HCT116 (cell line): Measurements from ENCODE around the gene FITM1. TPM values are rescaled to one million over a fixed set of nuclear protein-coding genes. Genes with fewer than 3 reads are reported as not detected.

Experiments used
- ATAC-seq: fragments of 200-7000 bp; cut with Tn5 transposase; 2 replicates; pipeline ENCODE4 v1.9.1; 2020; ENCODE audit warnings: mild to moderate bottlenecking, moderate library complexity
- BruUV-seq: library from RNA; stranded (reverse); fragments of 400-500 nt; replicated peaks from 2 replicates; lab custom pipeline; 2021; lab: Mats Ljungman, UMichigan
- CTCF ChIA-PET: fragments of 300-600 bp; sonication (Branson Sonifier 250); formaldehyde crosslinking; loops from one replicate; lab custom pipeline; 2021; ENCODE audit warnings: antibody characterized with exemption; lab: Charles Lee
- POLR2A ChIA-PET: fragments of 300-600, 350-600 bp; sonication (Branson Sonifier 250); formaldehyde crosslinking; loops from one replicate; lab custom pipeline; 2021; ENCODE audit warnings: antibody characterized with exemption; lab: Charles Lee
- RAD21 ChIA-PET, 2 experiments: fragments of 300-600 bp; sonication (Branson Sonifier 250); formaldehyde crosslinking; loops; one replicate each; lab custom pipeline; 2023; ENCODE audit warnings: low total read pairs in 2 of 2; ENCODE audit not compliant: uncharacterized antibody in 2 of 2, unreplicated experiment in 2 of 2, low non-redundant PET in 1 of 2; lab: Charles Lee
- DNase-seq: peaks from one replicate; pipeline ENCODE4 v3.0.0-alpha.2; 2010; ENCODE audit warnings: low read depth, low spot score
- H2AFZ ChIP-seq: fragments of 200-600 bp; shearing (Covaris generic), sonication (generic); 2 replicates; pipeline ENCODE4 v1.6.1; 2017; ENCODE audit warnings: low read depth, mixed run types, mixed read lengths, antibody characterized with exemption, low read length; ENCODE audit not compliant: poor library complexity, severe bottlenecking
- H3K27ac ChIP-seq: 2 replicates; pipeline ENCODE4 v1.5.1; 2012; ENCODE audit warnings: low read depth, low read length
- H3K27me3 ChIP-seq: fragments of 200-600 bp; sonication (generic); 2 replicates; pipeline ENCODE4 v1.6.1; 2016; ENCODE audit warnings: mixed run types, low read length, mixed read lengths; ENCODE audit not compliant: insufficient read depth
- H3K36me3 ChIP-seq, 2 experiments: fragments of 200-500 bp in 1 of 2; fragments of 200-600 bp in 1 of 2; sonication (Bioruptor generic) in 1 of 2; sonication (generic) in 1 of 2; 2 replicates each; pipeline versions ENCODE4 v1.5.1 to v1.6.1; 2014 to 2016; ENCODE audit warnings: low read length in 2 of 2, inconsistent platforms in 1 of 2, mixed read lengths in 1 of 2, mixed run types in 1 of 2; ENCODE audit not compliant: insufficient read depth in 2 of 2, control insufficient read depth in 1 of 2
- H3K4me1 ChIP-seq, 2 experiments: fragments of 200-600 bp in 1 of 2; sonication (generic) in 1 of 2; 2 replicates each; pipeline versions ENCODE4 v1.5.1 to v1.6.1; 2012 to 2017; ENCODE audit warnings: low read length in 2 of 2, inconsistent platforms in 1 of 2, mild to moderate bottlenecking in 1 of 2, mixed read lengths in 1 of 2, mixed run types in 1 of 2, moderate library complexity in 1 of 2; ENCODE audit not compliant: insufficient read depth in 2 of 2, control insufficient read depth in 1 of 2
- H3K4me2 ChIP-seq: fragments of 200-600 bp; sonication (generic); 2 replicates; pipeline ENCODE4 v1.6.1; 2017; ENCODE audit warnings: mixed run types, low read length, mixed read lengths
- H3K4me3 ChIP-seq, 2 experiments: fragments of 200-600 bp in 1 of 2; sonication (generic) in 1 of 2; replicated peaks in 1 of 2; 2 replicates each; pipeline ENCODE4 v1.5.1; 2011 to 2016; ENCODE audit warnings: low read length in 2 of 2, control low read depth in 1 of 2, low read depth in 1 of 2, mild to moderate bottlenecking in 1 of 2, mixed read lengths in 1 of 2, mixed run types in 1 of 2
- H3K79me2 ChIP-seq: fragments of 200-600 bp; sonication (generic); 2 replicates; pipeline ENCODE4 v1.6.1; 2017; ENCODE audit warnings: mild to moderate bottlenecking, mixed run types, low read length, moderate library complexity, mixed read lengths; ENCODE audit not compliant: insufficient read depth
- H3K9ac ChIP-seq: fragments of 200-600 bp; sonication (generic); 2 replicates; pipeline ENCODE4 v1.6.1; 2016; ENCODE audit warnings: low read length, mixed read lengths
- H3K9me2 ChIP-seq: fragments of 200-600 bp; sonication (generic), shearing (Covaris generic); 2 replicates; pipeline ENCODE4 v1.6.1; 2017; ENCODE audit warnings: mixed run types, mild to moderate bottlenecking, moderate library complexity; ENCODE audit not compliant: insufficient read depth
- H3K9me3 ChIP-seq, 2 experiments: fragments of 200-500 bp in 1 of 2; fragments of 200-600 bp in 1 of 2; sonication (Bioruptor generic) in 1 of 2; sonication (generic) in 1 of 2; 2 replicates each; pipeline ENCODE4 v1.6.1; 2014 to 2017; ENCODE audit warnings: low read length in 2 of 2, mixed read lengths in 2 of 2, inconsistent platforms in 1 of 2, low read depth in 1 of 2, mild to moderate bottlenecking in 1 of 2, mixed run types in 1 of 2, moderate library complexity in 1 of 2; ENCODE audit not compliant: control insufficient read depth in 1 of 2, insufficient read depth in 1 of 2
- H4K20me1 ChIP-seq: fragments of 200-600 bp; sonication (generic), shearing (Covaris generic); 2 replicates; pipeline ENCODE4 v1.6.1; 2017; ENCODE audit warnings: mixed run types, mild to moderate bottlenecking, moderate library complexity; ENCODE audit not compliant: insufficient read depth
- CBX3 ChIP-seq: IDR thresholded peaks from 2 replicates; pipeline ENCODE4 v1.6.1; 2012; ENCODE audit warnings: low read depth
- CEBPB ChIP-seq: IDR thresholded peaks from 2 replicates; pipeline ENCODE4 v1.6.1; 2012; ENCODE audit warnings: low read depth
- CTCF ChIP-seq, 3 experiments: fragments of 200-600 bp in 1 of 3; sonication (generic) in 1 of 3; IDR thresholded peaks in 2 of 3; conservative IDR thresholded peaks in 1 of 3; 2 replicates each; pipeline ENCODE4 v1.5.1; 2012 to 2017; ENCODE audit warnings: low read depth in 2 of 3, low read length in 2 of 3, antibody characterized with exemption in 1 of 3, borderline replicate concordance in 1 of 3, control low read depth in 1 of 3, mild to moderate bottlenecking in 1 of 3, mixed read lengths in 1 of 3, mixed run types in 1 of 3, moderate library complexity in 1 of 3; ENCODE audit not compliant: insufficient read depth in 1 of 3
- EGR1 ChIP-seq: IDR thresholded peaks from 2 replicates; pipeline ENCODE4 v1.6.1; 2012; ENCODE audit warnings: low read depth
- ELF1 ChIP-seq: IDR thresholded peaks from 2 replicates; pipeline ENCODE4 v1.6.1; 2012; ENCODE audit warnings: low read depth, borderline replicate concordance
- EZH2 ChIP-seq: fragments of 200-600 bp; sonication (generic); IDR thresholded peaks from 2 replicates; pipeline ENCODE4 v1.6.1; 2017; ENCODE audit warnings: antibody characterized with exemption, mixed run types
- EZH2phosphoT487 ChIP-seq: fragments of 200-600 bp; IDR thresholded peaks from 2 replicates; pipeline ENCODE4 v1.6.1; 2018; ENCODE audit warnings: antibody characterized with exemption, borderline replicate concordance
- JUND ChIP-seq: IDR thresholded peaks from 2 replicates; pipeline ENCODE4 v1.6.1; 2012
- MAX ChIP-seq: IDR thresholded peaks from 2 replicates; pipeline ENCODE4 v1.6.1; 2012
- POLR2A ChIP-seq: IDR thresholded peaks from 2 replicates; pipeline ENCODE4 v1.7.0; 2011; ENCODE audit warnings: borderline replicate concordance; ENCODE audit not compliant: insufficient read depth, insufficient read length; ENCODE audit errors: extremely low read depth
- POLR2AphosphoS5 ChIP-seq: IDR thresholded peaks from 2 replicates; pipeline ENCODE4 v1.6.1; 2011; ENCODE audit warnings: mild to moderate bottlenecking, low read depth, low read length, moderate library complexity
- RAD21 ChIP-seq: IDR thresholded peaks from 2 replicates; pipeline ENCODE4 v1.6.1; 2012; ENCODE audit warnings: low read depth, mild to moderate bottlenecking
- REST ChIP-seq: IDR thresholded peaks from 2 replicates; pipeline ENCODE4 v1.6.1; 2012; ENCODE audit warnings: low read depth
- SIN3A ChIP-seq: IDR thresholded peaks from 2 replicates; pipeline ENCODE4 v1.6.1; 2012; ENCODE audit warnings: low read depth
- SP1 ChIP-seq: IDR thresholded peaks from 2 replicates; pipeline ENCODE4 v1.6.1; 2012; ENCODE audit warnings: low read depth
- TCF7L2 ChIP-seq: IDR thresholded peaks from 2 replicates; pipeline ENCODE4 v1.7.0; 2011; ENCODE audit warnings: borderline replicate concordance, inconsistent platforms; ENCODE audit not compliant: insufficient read depth, insufficient read length; ENCODE audit errors: extremely low read depth
- YY1 ChIP-seq: IDR thresholded peaks from 2 replicates; pipeline ENCODE4 v1.6.1; 2011; ENCODE audit warnings: low read length, low read depth, moderate library complexity, mild to moderate bottlenecking; ENCODE audit not compliant: insufficient replicate concordance; ENCODE audit errors: extremely low read depth
- ZBTB33 ChIP-seq: IDR thresholded peaks from 2 replicates; pipeline ENCODE4 v1.6.1; 2011; ENCODE audit warnings: mild to moderate bottlenecking, low read length, moderate library complexity; ENCODE audit not compliant: insufficient replicate concordance; ENCODE audit errors: extremely low read depth
- ZNF274 ChIP-seq: fragments of 200-500 bp; sonication (Bioruptor generic); IDR thresholded peaks from 2 replicates; pipeline ENCODE4 v1.6.1; 2014; ENCODE audit warnings: mild to moderate bottlenecking, low read depth, low read length, inconsistent platforms
- intact Hi-C: fragments of 100-400 bp; cut with micrococcal nuclease; formaldehyde crosslinking; loops from 2 replicates; pipeline ENCODE4 v1.10.0; 2022
- total RNA-seq: library from RNA; stranded (reverse); gene quantifications from one replicate; pipeline ENCODE4 v1.2.1, GENCODE V29; 2021; ENCODE audit not compliant: unreplicated experiment

Gene FITM1
- total RNA-seq, 1 experiment from 2014 or later, result 0.81 TPM

- H3K27ac ChIP-seq, result no peak overlapping the region
- ATAC-seq (no peak), DNase-seq (no peak)
- H3K79me2 ChIP-seq, result peaks cover 44% of the 10 kb centered on the region
- no TSS peak for BruUV-seq
- H3K27me3 ChIP-seq, result no peaks in the 10 kb centered on the region
- intact Hi-C loops, result no loop called here
- H3K4me1 ChIP-seq, result peaks cover 8 to 11% of the 10 kb centered on the region in 2 experiments
- TF ChIP-seq JUND, result no peak
- no peak for TF ChIP-seq REST
- no peak for TF ChIP-seq EGR1
- TF ChIP-seq EZH2, result no peak
- no peak for TF ChIP-seq POLR2AphosphoS5
- TF ChIP-seq TCF7L2, result no peak
- TF ChIP-seq ZBTB33, result no peak
- no peak for TF ChIP-seq ZNF274
- TF ChIP-seq SIN3A, result no peak
- TF ChIP-seq YY1, result no peak
- TF ChIP-seq MAX, result no peak
- no peak for TF ChIP-seq EZH2phosphoT487
- no peak for TF ChIP-seq SP1
- TF ChIP-seq CEBPB, result no peak
- no peak for TF ChIP-seq ELF1
- TF ChIP-seq CTCF (IDR thresholded peaks at IDR 0.05 in 2 of 3, conservative IDR thresholded peaks at IDR 0.05 in 1 of 3; ENCODE audit: borderline replicate concordance in 1 of 3, insufficient read depth in 1 of 3, low read depth in 2 of 3, low read length in 2 of 3), result no peak
- TF ChIP-seq RAD21, result no peak
- no peak for TF ChIP-seq POLR2A
- TF ChIP-seq CBX3, result no peak
- no peak overlapping the region for H2AFZ ChIP-seq
- CTCF ChIA-PET, result interaction anchor here (1.0 kb wide), 1 partner anchor 10 kb away, joined by 4 read pairs; the partner anchor contains the start of gene IRF9
- RAD21 ChIA-PET, result no interaction called here
- H3K4me2 ChIP-seq, result no peak overlapping the region
- no peaks in the 10 kb centered on the region for H4K20me1 ChIP-seq
- H3K9ac ChIP-seq, result no peak overlapping the region
- H3K9me3 ChIP-seq, result no peaks in the 10 kb centered on the region
- no peaks in the 10 kb centered on the region for H3K9me2 ChIP-seq
- POLR2A ChIA-PET, result interaction anchor here (1.8 kb wide), 1 partner anchor 9 kb away, joined by 4 read pairs; the partner anchor contains the start of gene EMC9
- peaks cover 33 to 44% of the 10 kb centered on the region in 2 experiments for H3K36me3 ChIP-seq
- no peak overlapping the region for H3K4me3 ChIP-seq
These were observed 20.1 kb downstream of the FITM1 start for GRCh38 chr14:24150567-24150966.
